Stimulated activated CD8-positive, alpha-beta memory T cell treated with anti-CD3 and anti-CD28 coated beads, Interleukin-4, amount 100 ng/mL, for 1 hour (primary cell): ENCODE results near the gene POLR1A.

Experiments
- DNase-seq, 2 donors: peaks; one replicate each; pipeline ENCODE4 v3.0.0-alpha.2; 2020; ENCODE audit warnings: low read depth in 2 of 2, low spot score in 1 of 2

POLR1A gene

DNA sequence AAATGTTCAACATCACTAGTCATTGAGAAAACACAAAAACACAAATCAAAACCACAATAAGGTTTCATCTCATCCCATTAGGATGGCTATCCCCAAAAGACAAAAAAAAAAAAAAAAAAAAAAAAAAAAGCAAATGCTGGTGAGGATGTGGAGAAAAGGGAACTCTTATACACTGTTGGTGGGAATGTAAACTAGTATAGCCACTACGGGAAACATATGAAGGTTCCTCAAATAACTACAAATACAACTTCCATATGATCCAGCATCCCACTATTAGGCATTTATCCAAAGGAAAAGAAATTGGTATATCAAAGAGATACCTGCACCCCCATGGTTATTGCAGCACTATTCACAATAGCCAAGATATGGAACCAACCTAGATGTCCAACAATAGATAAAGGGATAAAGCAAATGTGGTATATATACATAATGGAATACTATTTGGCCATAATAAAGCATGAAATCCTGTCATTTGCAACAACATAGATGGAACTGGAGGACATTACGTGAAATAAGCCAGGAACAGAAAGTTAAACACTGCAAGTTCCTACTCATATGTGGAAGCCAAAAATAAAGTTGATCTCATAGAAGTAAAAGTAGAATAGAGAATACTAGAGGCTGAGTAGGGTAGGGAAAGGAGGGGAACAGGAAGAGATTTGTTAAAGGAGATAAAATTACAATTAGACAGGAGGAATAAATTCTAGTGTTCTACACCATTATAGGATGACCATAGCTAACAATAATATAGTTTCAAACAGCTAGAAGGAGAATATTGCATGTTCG, 8.4 kb downstream of the POLR1A start:
- no peak for DNase-seq

GRCh38 chr2:86094229-86094628, 11.5 kb downstream of the POLR1A start:
- DNase-seq, result no peak

GRCh38 chr2:86087936-86088850, 17.5 kb downstream of the POLR1A start:
- DNase-seq, result no peak

GRCh38 chr2:86082756-86083155, 22.9 kb downstream of the POLR1A start:
- DNase-seq, result no peak

DNA sequence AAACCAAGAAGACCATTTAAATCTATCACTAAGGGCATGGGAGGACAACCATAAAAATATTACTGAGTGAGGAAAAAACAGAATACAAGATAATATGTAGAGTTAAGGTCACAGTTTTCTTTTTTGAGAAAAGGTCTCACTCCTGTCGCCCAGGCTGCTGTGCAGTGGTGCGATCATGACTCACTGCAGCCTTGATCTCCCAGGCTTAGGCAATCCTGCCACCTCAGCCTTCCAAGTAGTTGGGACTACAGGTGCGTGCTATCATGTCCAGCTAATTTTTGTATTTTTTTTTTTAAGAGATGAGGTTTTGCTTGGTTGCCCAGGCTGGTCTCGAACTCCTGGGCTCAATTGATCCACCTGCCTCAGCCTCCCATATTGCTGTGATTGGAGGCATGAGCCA, 24.0 kb downstream of the POLR1A start:
- no peak for DNase-seq

GRCh38 chr2:86079981-86080911, 25.4 kb downstream of the POLR1A start:
- peak; percentile 50 to 73 for DNase-seq

DNA sequence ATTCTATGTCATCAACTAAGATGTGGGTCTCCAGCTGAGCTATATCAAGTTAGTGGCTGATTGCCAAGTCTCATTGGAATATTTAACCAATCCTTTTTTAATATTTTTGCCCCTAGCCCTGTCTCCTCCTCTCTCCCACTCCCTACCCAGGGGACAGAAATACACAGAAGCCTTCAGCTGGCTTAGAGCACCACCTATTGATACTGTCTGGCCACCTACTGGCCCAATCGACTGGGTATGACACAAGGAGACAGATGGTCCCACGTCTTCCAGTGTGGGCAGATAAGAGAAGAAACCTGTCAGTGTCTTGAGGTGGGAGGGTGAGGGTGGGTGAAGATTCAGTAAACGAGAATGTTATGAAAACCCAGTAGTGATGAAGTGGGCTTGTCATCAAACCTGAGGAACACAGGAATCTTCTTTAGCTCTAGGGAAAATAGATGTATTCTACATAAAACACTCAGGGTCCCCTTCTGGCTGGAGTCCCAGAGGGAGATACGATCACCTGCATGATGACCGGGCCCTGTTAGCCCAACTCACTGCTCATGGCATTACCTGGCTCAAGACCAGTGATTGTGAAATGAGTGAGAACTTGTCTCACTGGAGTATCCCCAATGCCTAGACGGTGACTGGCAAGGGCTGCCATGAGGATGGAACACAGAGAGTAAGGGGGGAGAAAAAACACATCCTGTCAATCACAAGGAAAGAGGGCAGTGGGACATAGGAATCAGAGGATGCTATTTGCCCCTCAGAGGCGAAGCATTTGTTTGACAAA, 26.7 kb downstream of the POLR1A start:
- no peak for DNase-seq

DNA sequence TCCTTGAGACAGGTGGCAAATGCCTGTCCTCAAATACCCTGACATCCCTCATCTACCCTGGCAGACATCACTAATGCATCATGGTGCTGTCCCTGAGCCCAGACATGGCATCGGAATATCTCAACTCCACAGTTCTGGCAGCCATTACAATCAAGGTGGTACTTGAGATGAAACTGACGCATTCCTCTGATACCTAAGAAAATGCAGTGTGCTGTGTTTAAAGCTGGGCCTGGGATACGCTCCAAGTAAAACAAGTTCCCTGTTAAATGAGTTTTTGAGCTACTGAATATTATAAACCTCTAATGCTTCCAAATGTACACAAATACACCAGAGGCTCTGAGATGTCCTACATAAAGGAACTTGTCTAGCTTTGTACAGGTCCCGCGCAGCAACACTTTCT, 29.8 kb downstream of the POLR1A start:
- no peak for DNase-seq

DNA sequence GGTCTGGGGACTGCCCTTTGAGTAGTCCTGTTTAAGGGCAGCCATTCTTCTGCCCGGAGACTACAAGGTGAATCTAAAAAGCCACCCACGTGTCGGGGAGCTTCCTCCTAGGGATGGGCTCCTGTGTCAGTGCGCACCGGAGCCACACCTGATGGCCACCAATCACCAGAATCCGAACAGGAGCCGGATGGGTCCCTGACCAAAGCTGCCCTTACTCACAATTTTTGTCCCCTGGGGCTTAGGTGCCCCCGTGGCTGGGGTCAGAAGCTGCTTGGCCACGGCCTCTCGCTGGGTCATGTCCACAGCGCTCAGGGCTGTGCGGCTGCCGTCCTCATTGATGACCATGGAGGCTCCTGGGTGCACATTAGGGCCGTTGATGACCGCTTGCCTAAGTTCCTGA, 30.9 kb downstream of the POLR1A start:
- no peak for DNase-seq

DNA sequence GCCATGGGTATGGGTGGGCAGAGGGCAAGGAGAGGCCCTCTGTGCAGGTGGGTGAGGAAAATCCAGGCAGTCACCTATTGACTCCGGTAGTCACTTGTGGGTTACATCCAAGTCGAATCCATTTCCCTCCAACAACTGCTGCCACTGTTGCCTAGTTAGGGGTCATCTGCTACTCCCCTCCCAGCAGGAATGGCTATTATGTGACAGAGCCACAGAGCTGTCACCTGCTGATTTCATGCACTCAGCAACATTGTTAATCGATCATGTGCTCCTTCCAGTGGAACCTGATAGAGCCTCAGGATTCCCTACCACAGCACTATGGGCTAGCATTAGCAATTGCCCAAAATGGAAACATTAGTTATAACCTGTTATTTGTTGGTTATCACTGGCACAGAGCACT, 31.4 kb downstream of the POLR1A start:
- DNase-seq, result no peak

- DNase-seq, result no peak
These were observed 32.5 kb downstream of the POLR1A start for GRCh38 chr2:86073225-86073624.

DNA sequence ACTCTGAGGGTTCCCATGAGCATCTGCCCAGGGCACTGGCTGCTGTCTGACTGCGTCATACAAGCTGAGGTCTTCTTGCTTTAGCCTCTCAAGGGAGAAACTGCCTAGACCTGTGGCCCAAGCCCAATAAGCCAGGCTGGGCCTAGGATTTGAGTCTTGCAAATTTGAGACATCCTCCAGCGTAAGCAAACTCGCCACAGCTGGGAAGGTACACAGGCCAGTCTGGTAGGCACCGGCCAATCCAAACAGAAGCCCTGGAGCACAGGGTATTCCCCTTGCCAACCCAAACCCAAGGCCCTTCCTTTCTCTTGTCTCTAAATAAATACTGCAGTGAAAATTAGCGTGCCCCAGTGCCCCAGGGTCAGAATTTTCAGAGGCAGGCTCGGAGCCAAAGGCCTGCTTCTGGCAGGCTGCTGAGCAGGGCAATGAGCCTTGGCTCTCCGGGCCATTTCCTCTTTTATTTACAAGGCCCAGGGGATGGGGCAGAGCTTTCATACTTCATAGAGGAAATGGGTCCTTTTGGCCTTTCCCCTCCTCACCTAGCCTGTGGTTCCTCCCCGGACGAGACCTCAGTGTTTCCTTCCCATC, 33.3 kb downstream of the POLR1A start:
- DNase-seq, result no peak

DNA sequence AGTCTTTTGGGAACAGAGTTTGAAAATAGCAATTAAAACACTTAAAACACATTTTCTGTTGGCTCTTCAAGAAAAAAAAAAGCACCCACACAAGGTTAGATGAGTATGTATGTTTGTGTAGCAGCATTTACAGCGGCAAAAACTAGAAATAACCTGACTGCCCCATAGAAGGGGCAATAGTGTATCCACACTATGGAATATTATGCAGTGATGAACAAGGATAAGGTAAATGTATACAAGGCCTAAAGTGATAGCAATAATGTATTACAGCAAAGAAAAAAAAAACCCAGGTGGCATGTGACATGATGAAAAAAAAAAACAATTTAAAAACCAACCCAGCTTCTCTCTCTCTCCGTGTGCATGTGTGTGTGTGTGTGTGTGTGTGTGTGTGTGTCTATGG, 34.8 kb downstream of the POLR1A start:
- DNase-seq, result no peak

GRCh38 chr2:86069783-86070339, 35.8 kb downstream of the POLR1A start:
- DNase-seq, result no peak

DNA sequence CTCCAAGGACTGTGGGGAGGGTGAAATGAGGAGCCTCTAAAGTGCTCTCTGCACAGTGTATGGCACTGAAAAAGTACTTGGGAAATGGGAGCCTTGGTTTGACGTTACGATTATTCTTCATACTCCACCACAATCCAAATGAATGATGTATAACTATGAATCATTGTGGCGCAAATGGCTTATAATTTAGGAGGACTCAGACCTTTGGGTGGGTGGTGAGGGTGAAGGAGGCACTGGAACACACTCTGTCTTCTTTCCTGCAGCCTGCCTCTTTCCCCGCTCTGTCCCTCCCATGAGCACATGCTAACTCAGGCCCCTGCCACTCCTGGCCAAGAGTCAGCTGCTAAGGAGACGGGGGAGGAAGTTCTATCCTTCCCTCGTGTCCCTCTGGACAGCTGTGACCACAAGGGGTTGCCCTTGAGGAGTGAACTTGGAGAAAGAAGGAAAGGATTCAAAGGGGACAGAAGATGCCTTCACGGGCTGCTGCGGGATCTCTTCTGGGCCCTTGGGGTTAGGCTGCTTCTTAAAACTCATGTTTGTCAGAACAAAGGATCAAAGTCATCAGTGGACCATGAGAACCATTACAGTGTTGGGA, 36.5 kb downstream of the POLR1A start:
- DNase-seq, result no peak

DNA sequence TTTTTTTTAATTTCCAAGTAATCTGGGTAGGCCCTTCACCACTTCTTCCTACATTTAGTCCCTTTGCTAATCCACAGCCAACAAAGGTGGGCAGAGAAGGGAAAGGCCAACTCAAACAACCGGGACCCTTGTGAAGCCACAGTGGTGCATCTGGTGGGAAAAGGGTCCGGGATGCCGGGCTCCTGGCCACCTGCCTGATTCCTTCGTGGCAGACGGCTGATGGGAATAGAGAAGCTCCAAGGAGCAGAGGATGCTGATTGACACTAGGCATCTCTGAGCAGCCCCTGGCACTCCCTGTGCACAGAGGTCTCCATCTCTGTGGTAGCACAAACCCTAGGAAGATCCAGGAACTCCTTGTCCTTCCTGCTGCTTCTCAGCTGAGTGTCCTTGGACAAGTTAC, 37.0 kb downstream of the POLR1A start:
- DNase-seq, result no peak

- no peak for DNase-seq
These were observed 37.5 kb downstream of the POLR1A start for GRCh38 chr2:86068136-86068588.

GRCh38 chr2:86066915-86067314, 38.8 kb downstream of the POLR1A start:
- DNase-seq, result no peak

GRCh38 chr2:86066007-86066578, 39.6 kb downstream of the POLR1A start:
- no peak for DNase-seq
